PC-9 (cell line): ENCODE data around the gene STXBP2.

Experiments used
- CTCF ChIP-seq: fragments of 200-600 bp; sonication (generic); conservative IDR thresholded peaks from 2 replicates; pipeline ENCODE4 v1.6.1; 2017; ENCODE audit warnings: mixed run types, antibody characterized with exemption, mild to moderate bottlenecking, moderate library complexity
- EZH2 ChIP-seq: fragments of 200-600 bp; sonication (generic); IDR thresholded peaks from 2 replicates; pipeline ENCODE4 v1.8.0; 2017; ENCODE audit warnings: antibody characterized with exemption, low read depth

- TF ChIP-seq EZH2 (no peak), CTCF (no peak)
Observed at GRCh38 chr19:7645163-7645562, 8.3 kb downstream of the STXBP2 start.
